Measurements from ENCODE around the gene UBE2QL1.

Gene UBE2QL1

GRCh38 chr5:6427694-6428093 is 21.0 kb upstream of the UBE2QL1 start:
- TF ChIP-seq, protein P1, sequence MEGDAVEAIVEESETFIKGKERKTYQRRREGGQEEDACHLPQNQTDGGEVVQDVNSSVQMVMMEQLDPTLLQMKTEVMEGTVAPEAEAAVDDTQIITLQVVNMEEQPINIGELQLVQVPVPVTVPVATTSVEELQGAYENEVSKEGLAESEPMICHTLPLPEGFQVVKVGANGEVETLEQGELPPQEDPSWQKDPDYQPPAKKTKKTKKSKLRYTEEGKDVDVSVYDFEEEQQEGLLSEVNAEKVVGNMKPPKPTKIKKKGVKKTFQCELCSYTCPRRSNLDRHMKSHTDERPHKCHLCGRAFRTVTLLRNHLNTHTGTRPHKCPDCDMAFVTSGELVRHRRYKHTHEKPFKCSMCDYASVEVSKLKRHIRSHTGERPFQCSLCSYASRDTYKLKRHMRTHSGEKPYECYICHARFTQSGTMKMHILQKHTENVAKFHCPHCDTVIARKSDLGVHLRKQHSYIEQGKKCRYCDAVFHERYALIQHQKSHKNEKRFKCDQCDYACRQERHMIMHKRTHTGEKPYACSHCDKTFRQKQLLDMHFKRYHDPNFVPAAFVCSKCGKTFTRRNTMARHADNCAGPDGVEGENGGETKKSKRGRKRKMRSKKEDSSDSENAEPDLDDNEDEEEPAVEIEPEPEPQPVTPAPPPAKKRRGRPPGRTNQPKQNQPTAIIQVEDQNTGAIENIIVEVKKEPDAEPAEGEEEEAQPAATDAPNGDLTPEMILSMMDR (conservative IDR thresholded peaks at IDR 0.05; ENCODE audit: low read length) = no peak
- DNase-seq (ENCODE audit: low read depth) = no peak
- no peak overlapping the region for H3K4me3 ChIP-seq (ENCODE audit: low read length)

DNA sequence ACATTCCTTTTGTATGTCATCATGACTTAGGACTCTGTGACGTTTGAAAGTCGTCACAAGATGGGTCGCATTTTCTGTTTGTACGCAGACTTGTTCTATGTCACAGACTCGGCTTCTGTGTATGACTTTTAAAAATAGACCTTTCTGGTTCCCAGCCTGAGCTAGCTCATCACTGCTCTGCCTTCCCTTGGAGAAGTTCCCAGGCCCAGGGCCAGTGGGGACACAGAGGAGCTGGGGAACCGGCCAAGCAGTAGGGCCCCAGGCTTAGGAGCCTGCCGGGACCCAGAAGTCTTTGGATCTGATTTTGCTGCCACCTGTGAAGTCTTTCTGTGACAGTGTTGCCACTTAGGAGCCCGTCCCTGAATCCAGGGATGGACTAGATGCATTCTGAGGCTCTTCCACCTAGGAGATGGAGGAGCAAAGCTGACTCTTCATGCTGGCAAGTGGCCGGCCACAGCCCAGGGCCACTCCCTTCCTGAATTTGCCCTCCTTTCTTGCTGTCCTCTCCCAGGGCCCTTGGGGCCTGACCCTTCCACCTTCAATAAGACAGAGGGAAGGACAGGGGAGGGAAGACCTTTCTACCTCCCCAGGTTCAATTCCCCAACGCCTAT is 18.1 kb upstream of the UBE2QL1 start:
- TF ChIP-seq, protein P1 (conservative IDR thresholded peaks at IDR 0.05; ENCODE audit: low read length) = no peak
- no peak for DNase-seq (ENCODE audit: low read depth)

GRCh38 chr5:6431214-6432195 is 17.2 kb upstream of the UBE2QL1 start:
- H3K4me3 ChIP-seq (ENCODE audit: low read length) = no peak overlapping the region
- DNase-seq (ENCODE audit: low read depth) = no peak
- TF ChIP-seq, protein P1 (conservative IDR thresholded peaks at IDR 0.05; ENCODE audit: low read length) = no peak

More for the DNA sequence above, 18.1 kb upstream of the UBE2QL1 start:
- H3K4me3 ChIP-seq (ENCODE audit: low read length) = no peak overlapping the region

DNA sequence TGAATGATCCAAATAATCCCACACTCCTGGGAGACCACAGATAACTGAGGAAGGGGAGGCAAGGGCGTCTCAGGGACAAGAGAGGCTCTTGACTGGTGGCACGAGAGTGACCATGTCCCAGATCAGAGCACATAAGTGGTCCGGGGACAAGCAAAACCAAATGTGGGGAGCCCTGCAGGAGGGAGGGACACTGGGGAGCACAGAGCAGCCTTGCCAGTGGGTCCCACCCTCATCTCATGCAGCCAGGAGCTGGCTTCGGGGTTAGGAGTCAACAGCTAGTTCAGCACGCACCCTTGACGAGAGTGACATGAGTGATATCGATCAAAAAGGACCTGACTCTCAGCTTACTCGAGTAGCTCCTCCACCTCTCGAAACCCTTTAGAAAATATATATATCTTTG is 16.5 kb upstream of the UBE2QL1 start:
- no peak for DNase-seq (ENCODE audit: low read depth)
- TF ChIP-seq, protein P1 (conservative IDR thresholded peaks at IDR 0.05; ENCODE audit: low read length) = no peak
- no peak overlapping the region for H3K4me3 ChIP-seq (ENCODE audit: low read length)

DNA sequence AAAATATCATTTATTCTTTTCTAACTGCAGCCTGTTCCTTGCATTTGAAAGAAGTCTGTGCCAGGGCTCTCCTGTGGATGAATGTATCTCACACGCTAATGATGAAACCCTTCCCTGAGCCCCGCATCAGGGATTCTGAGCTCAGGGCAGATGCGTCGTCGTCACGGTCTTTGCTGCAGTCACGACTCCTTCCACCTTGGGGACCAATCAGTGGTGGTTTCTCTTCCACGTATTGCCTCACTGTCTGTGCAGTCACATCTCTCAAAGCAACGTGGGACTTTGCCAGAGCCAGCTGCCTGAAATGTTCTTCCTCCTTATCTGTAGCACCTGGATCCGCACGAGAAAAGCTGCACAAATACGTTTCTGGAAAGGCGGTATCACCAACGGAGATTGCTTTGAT is 13.9 kb upstream of the UBE2QL1 start:
- no peak for DNase-seq (ENCODE audit: low read depth)
- TF ChIP-seq, protein P1 (conservative IDR thresholded peaks at IDR 0.05; ENCODE audit: low read length) = no peak
- no peak overlapping the region for H3K4me3 ChIP-seq (ENCODE audit: low read length)

- no peak for DNase-seq (ENCODE audit: low read depth)
- TF ChIP-seq, protein P1 (conservative IDR thresholded peaks at IDR 0.05; ENCODE audit: low read length) = peak; percentile 41
- no peak overlapping the region for H3K4me3 ChIP-seq (ENCODE audit: low read length)
Measured at GRCh38 chr5:6435356-6435755, 13.3 kb upstream of the UBE2QL1 start.

Data from AG10803 (cell line).